Bronchial epithelial cell (primary cell): ENCODE measurements around the gene PIP5K1B. TPM values are rescaled to one million over a fixed set of nuclear protein-coding genes. Genes with fewer than 3 reads are reported as not detected.
"Not testable (repeated sequence)": the region's sequence is repeated elsewhere in the genome, so short reads cannot be mapped to it uniquely, and the experiment has no call there.

Experiments used
- DNase-seq: peaks from one replicate; pipeline ENCODE4 v3.0.0-alpha.2; 2010; ENCODE audit warnings: low read depth
- FAIRE-seq: peaks from 2 replicates; lab custom pipeline; 2011; peaks lifted over from hg19 to GRCh38; lab: Jason Lieb, UNC
- H3K27me3 ChIP-seq: 2 replicates; pipeline ENCODE4 v1.5.1; 2011; ENCODE audit warnings: low read length; ENCODE audit not compliant: control insufficient read depth, insufficient read depth
- H3K36me3 ChIP-seq: 2 replicates; pipeline ENCODE4 v1.5.1; 2011; ENCODE audit warnings: low read length; ENCODE audit not compliant: control insufficient read depth, insufficient read depth
- H3K4me3 ChIP-seq: 2 replicates; pipeline ENCODE4 v1.5.1; 2011; ENCODE audit warnings: mild to moderate bottlenecking, low read depth, low read length, control low read depth
- CTCF ChIP-seq: IDR thresholded peaks from 2 replicates; pipeline ENCODE4 v1.5.1; 2011; ENCODE audit warnings: mild to moderate bottlenecking, moderate library complexity, low read length, control low read depth, inconsistent platforms; ENCODE audit not compliant: insufficient read depth, severe bottlenecking
- total RNA-seq: library from RNA; depleted of rRNA; stranded (reverse); fragments of >200 nt; gene quantifications from 2 replicates; pipeline ENCODE4 v1.2.1, GENCODE V29; 2014

Gene PIP5K1B
- total RNA-seq, 1 donor from 2014 or later = 2.9 TPM

- Histone ChIP-seq H3K4me3 (no peak overlapping the region), H3K27me3 (no peaks in the 10 kb centered on the region), H3K36me3 (peaks cover 6% of the 10 kb centered on the region)
- no peak for DNase-seq
- TF ChIP-seq CTCF = no peak
- FAIRE-seq = no peak
These were observed 342.3 kb downstream of the PIP5K1B start for GRCh38 chr9:69047371-69047770.

GRCh38 chr9:69049094-69049493, 344.1 kb downstream of the PIP5K1B start:
- no peak for TF ChIP-seq CTCF
- H3K27me3 ChIP-seq = no peaks in the 10 kb centered on the region
- peaks cover 6% of the 10 kb centered on the region for H3K36me3 ChIP-seq
- H3K4me3 ChIP-seq = no peak overlapping the region
- DNase-seq = no peak
- no peak for FAIRE-seq

- FAIRE-seq, H3K27me3 ChIP-seq, H3K36me3 ChIP-seq, H3K4me3 ChIP-seq, DNase-seq: not testable (repeated sequence)
These were observed 345.9 kb downstream of the PIP5K1B start for GRCh38 chr9:69050936-69051335.

GRCh38 chr9:69054989-69055388, 349.9 kb downstream of the PIP5K1B start:
- DNase-seq = no peak
- Histone ChIP-seq H3K4me3 (no peak overlapping the region), H3K36me3 (peaks cover 4% of the 10 kb centered on the region), H3K27me3 (no peaks in the 10 kb centered on the region)
- no peak for TF ChIP-seq CTCF
- FAIRE-seq = no peak

GRCh38 chr9:69056191-69056815, 351.3 kb downstream of the PIP5K1B start:
- no peak for DNase-seq
- TF ChIP-seq CTCF = no peak
- H3K27me3 ChIP-seq = no peaks in the 10 kb centered on the region
- peaks cover 6% of the 10 kb centered on the region for H3K36me3 ChIP-seq
- no peak for FAIRE-seq
- no peak overlapping the region for H3K4me3 ChIP-seq

- Histone ChIP-seq H3K4me3 (no peak overlapping the region), H3K36me3 (peaks cover 6% of the 10 kb centered on the region), H3K27me3 (no peaks in the 10 kb centered on the region)
- FAIRE-seq (no peak), DNase-seq (no peak)
- TF ChIP-seq CTCF = no peak
These were observed 353.1 kb downstream of the PIP5K1B start for GRCh38 chr9:69058101-69058500.

Other genes with a start within 250 kb of the PIP5K1B start
- gene TMEM252, start 164.4 kb upstream of the PIP5K1B start, total RNA-seq = not detected in 2 replicates